Measurements from ENCODE around the gene LRBA.
"Not testable (repeated sequence)": the region's sequence is repeated elsewhere in the genome, so short reads cannot be mapped to it uniquely, and the experiment has no call there.

The LRBA gene

GRCh38 chr4:150923945-150924344 is 91.1 kb downstream of the LRBA start:
- H3K9me2 ChIP-seq (replicated peaks; ENCODE audit: control insufficient read depth, low read length), result no peaks in the 10 kb centered on the region
- TF ChIP-seq CTCF (IDR thresholded peaks at IDR 0.05; ENCODE audit: low read depth, low read length, poor library complexity, severe bottlenecking), result no peak
- no peak for TF ChIP-seq EZH2phosphoT487 (IDR thresholded peaks at IDR 0.05; ENCODE audit: borderline replicate concordance, low read length)
- no peak overlapping the region for H3K27ac ChIP-seq (ENCODE audit: low read depth, low read length)
- no peaks in the 10 kb centered on the region for H3K79me2 ChIP-seq (ENCODE audit: control insufficient read depth, low read length)
- H3K9me3 ChIP-seq (ENCODE audit: control insufficient read depth, insufficient read depth, low read length), result no peaks in the 10 kb centered on the region
- no peak overlapping the region for H3K4me2 ChIP-seq (ENCODE audit: low read length)
- H3K36me3 ChIP-seq (ENCODE audit: control insufficient read depth, low read length), result peaks cover 20% of the 10 kb centered on the region
- no peaks in the 10 kb centered on the region for H3K4me1 ChIP-seq (ENCODE audit: control insufficient read depth, low read length)
- no peaks in the 10 kb centered on the region for H3F3A ChIP-seq (ENCODE audit: control insufficient read depth, insufficient read depth)
- no peaks in the 10 kb centered on the region for H3K27me3 ChIP-seq (ENCODE audit: control insufficient read depth, low read length)
- no peak overlapping the region for H3K4me3 ChIP-seq (ENCODE audit: low read length)
- no peaks in the 10 kb centered on the region for H4K20me1 ChIP-seq (ENCODE audit: control insufficient read depth, insufficient read depth, low read depth, low read length)

- not testable (repeated sequence) for H3K4me2 ChIP-seq (ENCODE audit: low read length); H3K9me3 ChIP-seq (ENCODE audit: control insufficient read depth, insufficient read depth, low read length); H4K20me1 ChIP-seq (ENCODE audit: control insufficient read depth, insufficient read depth, low read depth, low read length); H3K9me2 ChIP-seq (replicated peaks; ENCODE audit: control insufficient read depth, low read length); H3K79me2 ChIP-seq (ENCODE audit: control insufficient read depth, low read length); H3K27ac ChIP-seq (ENCODE audit: low read depth, low read length); H3K4me3 ChIP-seq (ENCODE audit: low read length); H3K4me1 ChIP-seq (ENCODE audit: control insufficient read depth, low read length); H3K27me3 ChIP-seq (ENCODE audit: control insufficient read depth, low read length); H3F3A ChIP-seq (ENCODE audit: control insufficient read depth, insufficient read depth)
- peaks cover 32% of the 10 kb centered on the region for H3K36me3 ChIP-seq (ENCODE audit: control insufficient read depth, low read length)
These were observed 93.6 kb downstream of the LRBA start for GRCh38 chr4:150921486-150921885.

GRCh38 chr4:150918562-150918961 is 96.5 kb downstream of the LRBA start:
- H3K9me2 ChIP-seq (replicated peaks; ENCODE audit: control insufficient read depth, low read length); H3K4me3 ChIP-seq (ENCODE audit: low read length); H3K9me3 ChIP-seq (ENCODE audit: control insufficient read depth, insufficient read depth, low read length); H3F3A ChIP-seq (ENCODE audit: control insufficient read depth, insufficient read depth); H3K27me3 ChIP-seq (ENCODE audit: control insufficient read depth, low read length); H3K4me2 ChIP-seq (ENCODE audit: low read length); H3K4me1 ChIP-seq (ENCODE audit: control insufficient read depth, low read length); H4K20me1 ChIP-seq (ENCODE audit: control insufficient read depth, insufficient read depth, low read depth, low read length); H3K79me2 ChIP-seq (ENCODE audit: control insufficient read depth, low read length); H3K27ac ChIP-seq (ENCODE audit: low read depth, low read length): not testable (repeated sequence)
- peaks cover 52% of the 10 kb centered on the region for H3K36me3 ChIP-seq (ENCODE audit: control insufficient read depth, low read length)

GRCh38 chr4:150911326-150911725 is 103.8 kb downstream of the LRBA start:
- Histone ChIP-seq H3K27me3 (ENCODE audit: control insufficient read depth, low read length) (no peaks in the 10 kb centered on the region), H3F3A (ENCODE audit: control insufficient read depth, insufficient read depth) (no peaks in the 10 kb centered on the region), H3K4me3 (ENCODE audit: low read length) (no peak overlapping the region), H3K4me2 (ENCODE audit: low read length) (no peak overlapping the region), H3K79me2 (ENCODE audit: control insufficient read depth, low read length) (no peaks in the 10 kb centered on the region), H3K9me2 (replicated peaks; ENCODE audit: control insufficient read depth, low read length) (no peaks in the 10 kb centered on the region), H3K36me3 (ENCODE audit: control insufficient read depth, low read length) (peaks cover 73% of the 10 kb centered on the region), H3K27ac (ENCODE audit: low read depth, low read length) (no peak overlapping the region), H4K20me1 (ENCODE audit: control insufficient read depth, insufficient read depth, low read depth, low read length) (no peaks in the 10 kb centered on the region), H3K9me3 (ENCODE audit: control insufficient read depth, insufficient read depth, low read length) (peaks cover 11% of the 10 kb centered on the region; the same call in 1 of the 2 replicates), H3K4me1 (ENCODE audit: control insufficient read depth, low read length) (no peaks in the 10 kb centered on the region)
- TF ChIP-seq CTCF (IDR thresholded peaks at IDR 0.05; ENCODE audit: low read depth, low read length, poor library complexity, severe bottlenecking) (no peak), EZH2phosphoT487 (IDR thresholded peaks at IDR 0.05; ENCODE audit: borderline replicate concordance, low read length) (no peak)
